IMR-90 (cell line): Measurements from ENCODE around the gene P3R3URF.

Experiments
- CEBPB ChIP-seq: IDR thresholded peaks from 2 replicates; pipeline ENCODE4 v1.6.1; 2012; ENCODE audit warnings: low read depth, low read length, improper control_type of control experiment
- TF ChIP-seq, protein P1 (sequence below): conservative IDR thresholded peaks from 2 replicates; pipeline ENCODE4 v1.5.1; 2012; ENCODE audit warnings: mild to moderate bottlenecking, low read depth, low read length, improper control_type of control experiment

DNA sequence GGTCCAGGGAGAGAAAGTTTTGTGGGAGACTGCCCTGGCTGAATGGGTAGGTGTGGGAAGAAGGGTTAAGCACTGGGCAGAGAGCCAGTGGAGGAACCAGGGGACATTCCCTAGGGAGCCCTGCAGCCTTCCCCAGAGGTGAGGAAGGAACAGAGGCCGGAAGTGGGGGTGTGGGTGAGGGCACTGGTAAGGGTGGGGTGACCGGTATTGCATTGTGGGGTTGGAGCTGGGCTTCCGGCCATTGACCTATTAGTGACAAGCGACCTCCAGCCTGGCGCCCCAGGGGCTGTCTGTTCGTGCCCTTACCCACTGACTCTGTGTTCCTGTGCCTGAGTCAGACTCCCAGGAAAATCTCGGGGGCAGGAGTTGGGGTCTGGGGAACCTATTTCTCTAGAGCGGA lies 4.9 kb downstream of the P3R3URF start:
- TF ChIP-seq, protein P1, sequence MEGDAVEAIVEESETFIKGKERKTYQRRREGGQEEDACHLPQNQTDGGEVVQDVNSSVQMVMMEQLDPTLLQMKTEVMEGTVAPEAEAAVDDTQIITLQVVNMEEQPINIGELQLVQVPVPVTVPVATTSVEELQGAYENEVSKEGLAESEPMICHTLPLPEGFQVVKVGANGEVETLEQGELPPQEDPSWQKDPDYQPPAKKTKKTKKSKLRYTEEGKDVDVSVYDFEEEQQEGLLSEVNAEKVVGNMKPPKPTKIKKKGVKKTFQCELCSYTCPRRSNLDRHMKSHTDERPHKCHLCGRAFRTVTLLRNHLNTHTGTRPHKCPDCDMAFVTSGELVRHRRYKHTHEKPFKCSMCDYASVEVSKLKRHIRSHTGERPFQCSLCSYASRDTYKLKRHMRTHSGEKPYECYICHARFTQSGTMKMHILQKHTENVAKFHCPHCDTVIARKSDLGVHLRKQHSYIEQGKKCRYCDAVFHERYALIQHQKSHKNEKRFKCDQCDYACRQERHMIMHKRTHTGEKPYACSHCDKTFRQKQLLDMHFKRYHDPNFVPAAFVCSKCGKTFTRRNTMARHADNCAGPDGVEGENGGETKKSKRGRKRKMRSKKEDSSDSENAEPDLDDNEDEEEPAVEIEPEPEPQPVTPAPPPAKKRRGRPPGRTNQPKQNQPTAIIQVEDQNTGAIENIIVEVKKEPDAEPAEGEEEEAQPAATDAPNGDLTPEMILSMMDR, result no peak
- TF ChIP-seq CEBPB, result no peak
